ENCODE data around the gene IPO11. TPM values are rescaled to one million over a fixed set of nuclear protein-coding genes. Genes with fewer than 3 reads are reported as not detected.
A peak's percentile ranks its signal among the peaks of the same experiment; 100 is the strongest.
"Not testable (repeated sequence)": the region's sequence is repeated elsewhere in the genome, so short reads cannot be mapped to it uniquely, and the experiment has no call there.

IPO11 gene
- total and polyA plus RNA-seq, 7 experiments from 2014 or later: 5.9 to 29.0 (median 23.2) TPM

- Histone ChIP-seq H3K27ac (ENCODE audit: low read depth, low read length) (no peak overlapping the region), H3K27me3 (ENCODE audit: control insufficient read depth in 2 of 2, insufficient read depth in 2 of 2, low read length in 2 of 2) (no peaks in the 10 kb centered on the region), H3K36me3 (ENCODE audit: control insufficient read depth in 2 of 3, insufficient read depth in 3 of 3, low read length in 3 of 3) (no peaks in the 10 kb centered on the region), H3K4me1 (ENCODE audit: control insufficient read depth in 2 of 2, insufficient read depth in 2 of 2, low read length in 2 of 2) (no peaks in the 10 kb centered on the region), H3K9me3 (ENCODE audit: control insufficient read depth in 2 of 3, low read length in 3 of 3) (no peaks in the 10 kb centered on the region), H3K4me3 (ENCODE audit: low read length) (no peak overlapping the region)
- Mint-ChIP-seq H3K4me3 (no peak overlapping the region), H3K27ac (no peak overlapping the region), H3K27me3 (no peaks in the 10 kb centered on the region), H3K9me3 (peaks cover 0 to 2% (median 0%) of the 10 kb centered on the region in 11 donors), H3K36me3 (peaks cover under 1 to 46% (median 31%) of the 10 kb centered on the region in 5 donors), H3K4me1 (peaks cover 0 to 2% (median 0%) of the 10 kb centered on the region in 7 donors)
- ATAC-seq (no peak), DNase-seq (no peak)
- intact Hi-C loops (cut with micrococcal nuclease): no loop called here
- ChIA-PET POLR2A (no interaction called here), CTCF (no interaction called here)
Observed at GRCh38 chr5:62514510-62515119, 102.1 kb downstream of the IPO11 start.

- POLR2A ChIA-PET; H3K27ac ChIP-seq (ENCODE audit: low read depth, low read length); H3K4me3 ChIP-seq (ENCODE audit: low read length); ATAC-seq; H3K4me1 Mint-ChIP-seq; H3K27ac Mint-ChIP-seq; CTCF ChIA-PET; H3K4me1 ChIP-seq (ENCODE audit: control insufficient read depth in 2 of 2, insufficient read depth in 2 of 2, low read length in 2 of 2); intact Hi-C loops (cut with micrococcal nuclease); H3K36me3 ChIP-seq (ENCODE audit: control insufficient read depth in 2 of 3, insufficient read depth in 3 of 3, low read length in 3 of 3); H3K27me3 Mint-ChIP-seq; H3K4me3 Mint-ChIP-seq; DNase-seq; H3K9me3 ChIP-seq (ENCODE audit: control insufficient read depth in 2 of 3, low read length in 3 of 3); H3K9me3 Mint-ChIP-seq; H3K27me3 ChIP-seq (ENCODE audit: control insufficient read depth in 2 of 2, insufficient read depth in 2 of 2, low read length in 2 of 2): not testable (repeated sequence)
- H3K36me3 Mint-ChIP-seq: peaks cover 0 to 78% (median 46%) of the 10 kb centered on the region in 5 donors
Observed at GRCh38 chr5:62520812-62521211, 108.2 kb downstream of the IPO11 start.

DNA sequence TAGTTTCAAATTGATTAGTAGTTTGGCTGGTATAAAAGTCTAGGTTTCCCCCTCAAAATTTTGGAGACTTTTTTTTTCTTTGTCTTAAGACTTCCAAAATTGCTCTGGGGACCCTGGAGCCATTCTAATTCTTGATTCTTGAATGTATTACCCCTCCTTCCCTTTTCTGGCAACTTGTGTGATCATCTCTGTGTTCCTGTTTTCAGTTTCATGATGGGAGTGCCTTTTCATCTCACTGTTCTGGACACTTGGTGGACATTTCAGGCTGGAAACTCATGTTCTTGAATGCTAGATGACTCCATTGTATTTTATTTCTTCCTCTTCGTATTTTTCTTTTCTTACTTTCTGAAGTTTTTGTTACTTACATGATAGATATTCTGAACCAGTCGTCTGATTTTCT lies 108.8 kb downstream of the IPO11 start:
- ATAC-seq (peak; percentile 46), DNase-seq (no peak)
- H3K36me3 Mint-ChIP-seq: peaks cover 0 to 78% (median 44%) of the 10 kb centered on the region in 5 donors

GRCh38 chr5:62522811-62523210 lies 110.2 kb downstream of the IPO11 start:
- no peak overlapping the region for H3K27ac Mint-ChIP-seq
- ChIA-PET POLR2A (no interaction called here), CTCF (no interaction called here)

More for the DNA sequence above, 108.8 kb downstream of the IPO11 start:
- peaks cover 0 to 2% (median 0%) of the 10 kb centered on the region in 11 donors for H3K9me3 Mint-ChIP-seq
- ChIA-PET CTCF (no interaction called here), POLR2A (no interaction called here)
- Histone ChIP-seq H3K27ac (ENCODE audit: low read depth, low read length) (no peak overlapping the region), H3K27me3 (ENCODE audit: control insufficient read depth in 2 of 2, insufficient read depth in 2 of 2, low read length in 2 of 2) (no peaks in the 10 kb centered on the region), H3K9me3 (ENCODE audit: control insufficient read depth in 2 of 3, low read length in 3 of 3) (no peaks in the 10 kb centered on the region), H3K4me3 (ENCODE audit: low read length) (no peak overlapping the region), H3K4me1 (ENCODE audit: control insufficient read depth in 2 of 2, insufficient read depth in 2 of 2, low read length in 2 of 2) (no peaks in the 10 kb centered on the region), H3K36me3 (ENCODE audit: control insufficient read depth in 2 of 3, insufficient read depth in 3 of 3, low read length in 3 of 3) (peaks cover 0 to 2% (median 0%) of the 10 kb centered on the region in 3 experiments)
- H3K4me3 Mint-ChIP-seq: no peak overlapping the region
- H3K27ac Mint-ChIP-seq: peak overlapping the region in 1 of 9 donors; percentile 57
- H3K27me3 Mint-ChIP-seq: no peaks in the 10 kb centered on the region
- peaks cover 0 to 6% (median 0%) of the 10 kb centered on the region in 7 donors for H3K4me1 Mint-ChIP-seq
- intact Hi-C loops (cut with micrococcal nuclease): no loop called here

DNA sequence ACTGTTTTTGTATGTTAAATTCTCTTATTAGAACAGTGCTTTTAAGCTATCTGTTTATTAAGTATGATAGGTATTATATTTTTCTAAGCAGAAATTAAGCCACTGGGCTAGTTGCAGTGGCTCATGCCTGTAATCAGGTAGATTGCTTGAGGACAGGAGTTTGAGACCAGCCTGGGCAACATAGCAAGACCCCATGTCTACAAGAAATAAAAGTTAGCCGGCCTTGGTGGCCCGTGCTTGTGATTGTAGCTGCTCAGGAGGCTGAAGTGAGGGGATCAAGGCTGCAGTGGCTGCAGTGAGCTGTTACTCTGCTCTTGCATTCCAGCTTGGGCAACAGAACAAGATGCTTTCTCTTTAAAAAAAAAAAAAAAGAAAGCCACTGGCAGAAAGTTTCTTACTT lies 121.0 kb downstream of the IPO11 start:
- H3K27ac ChIP-seq (ENCODE audit: low read depth, low read length): no peak overlapping the region
- ChIA-PET CTCF (no interaction called here), POLR2A (no interaction called here)
- Mint-ChIP-seq H3K27ac (no peak overlapping the region), H3K36me3 (peaks cover 8 to 33% (median 28%) of the 10 kb centered on the region in 5 donors), H3K27me3 (no peaks in the 10 kb centered on the region), H3K4me1 (peaks cover 0 to 4% (median 0%) of the 10 kb centered on the region in 7 donors), H3K9me3 (peaks cover 0 to 2% (median 0%) of the 10 kb centered on the region in 11 donors), H3K4me3 (no peak overlapping the region)
- DNase-seq (no peak), ATAC-seq (no peak)
- H3K36me3 ChIP-seq (ENCODE audit: control insufficient read depth in 2 of 3, insufficient read depth in 3 of 3, low read length in 3 of 3): peaks cover 0 to 11% (median 2%) of the 10 kb centered on the region in 3 experiments
- H3K9me3 ChIP-seq (ENCODE audit: control insufficient read depth in 2 of 3, low read length in 3 of 3): no peaks in the 10 kb centered on the region
- H3K4me3 ChIP-seq (ENCODE audit: low read length): no peak overlapping the region
- intact Hi-C loops (cut with micrococcal nuclease): no loop called here
- no peaks in the 10 kb centered on the region for H3K4me1 ChIP-seq (ENCODE audit: control insufficient read depth in 2 of 2, insufficient read depth in 2 of 2, low read length in 2 of 2)
- H3K27me3 ChIP-seq (ENCODE audit: control insufficient read depth in 2 of 2, insufficient read depth in 2 of 2, low read length in 2 of 2): no peaks in the 10 kb centered on the region

More at GRCh38 chr5:62522811-62523210, 110.2 kb downstream of the IPO11 start:
- H3K4me3 ChIP-seq (ENCODE audit: low read length): no peak overlapping the region
- DNase-seq: no peak
- Mint-ChIP-seq H3K27me3 (no peaks in the 10 kb centered on the region), H3K9me3 (peaks cover 0 to 2% (median 0%) of the 10 kb centered on the region in 11 donors), H3K4me1 (peaks cover 0 to 6% (median 0%) of the 10 kb centered on the region in 7 donors), H3K36me3 (peaks cover 0 to 70% (median 36%) of the 10 kb centered on the region in 5 donors), H3K4me3 (no peak overlapping the region)
- no peaks in the 10 kb centered on the region for H3K4me1 ChIP-seq (ENCODE audit: control insufficient read depth in 2 of 2, insufficient read depth in 2 of 2, low read length in 2 of 2)
- no peak for ATAC-seq
- H3K27me3 ChIP-seq (ENCODE audit: control insufficient read depth in 2 of 2, insufficient read depth in 2 of 2, low read length in 2 of 2): no peaks in the 10 kb centered on the region
- no peaks in the 10 kb centered on the region for H3K9me3 ChIP-seq (ENCODE audit: control insufficient read depth in 2 of 3, low read length in 3 of 3)
- H3K27ac ChIP-seq (ENCODE audit: low read depth, low read length): no peak overlapping the region
- peaks cover 0 to 2% (median 0%) of the 10 kb centered on the region in 3 experiments for H3K36me3 ChIP-seq (ENCODE audit: control insufficient read depth in 2 of 3, insufficient read depth in 3 of 3, low read length in 3 of 3)
- intact Hi-C loops (cut with micrococcal nuclease): no loop called here

DNA sequence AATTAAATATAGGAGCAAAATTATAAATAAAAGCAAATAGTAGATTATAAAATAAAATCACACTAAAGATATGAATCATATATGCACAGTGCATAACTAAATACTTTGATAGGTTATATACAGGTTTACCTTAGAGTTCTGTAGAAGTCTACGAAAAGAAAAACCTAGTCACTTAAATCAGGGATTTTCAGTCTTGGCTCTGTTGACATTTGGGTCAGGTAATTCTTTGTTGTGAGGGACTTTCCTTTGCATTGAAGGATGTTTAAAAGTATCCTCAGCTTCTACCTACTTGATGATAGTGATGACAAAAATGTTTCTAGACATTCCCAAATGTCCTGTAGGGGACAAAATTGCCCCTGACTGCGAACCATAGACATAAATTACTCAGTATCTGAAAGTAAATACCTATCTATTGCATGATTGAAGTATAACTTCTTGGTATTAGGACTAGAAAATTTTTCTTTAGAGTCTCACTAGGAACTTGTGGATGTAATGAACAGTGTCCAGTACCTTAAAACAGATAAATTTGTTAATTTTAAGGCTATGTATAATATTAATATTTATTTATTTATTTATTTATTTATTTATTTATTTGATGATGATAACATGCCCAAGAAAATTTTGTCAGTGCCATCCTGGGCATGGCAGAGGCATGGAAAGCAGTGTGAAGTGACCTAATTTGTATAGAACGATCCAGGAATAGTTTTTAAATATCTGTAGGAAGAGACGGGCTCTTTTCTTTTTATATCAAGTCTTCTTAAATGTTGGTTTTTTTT lies 122.1 kb downstream of the IPO11 start:
- H3K9me3 Mint-ChIP-seq: peaks cover 0 to 4% (median 0%) of the 10 kb centered on the region in 11 donors
- no peak overlapping the region for H3K27ac ChIP-seq (ENCODE audit: low read depth, low read length)
- CTCF ChIA-PET: no interaction called here
- peaks cover 0 to 11% (median 6%) of the 10 kb centered on the region in 3 experiments for H3K36me3 ChIP-seq (ENCODE audit: control insufficient read depth in 2 of 3, insufficient read depth in 3 of 3, low read length in 3 of 3)
- H3K4me3 Mint-ChIP-seq: no peak overlapping the region
- ATAC-seq (no peak), DNase-seq (no peak)
- intact Hi-C loops (cut with micrococcal nuclease): no loop called here
- peaks cover 0 to 7% (median 0%) of the 10 kb centered on the region in 7 donors for H3K4me1 Mint-ChIP-seq
- H3K27ac Mint-ChIP-seq: no peak overlapping the region
- peaks cover 10 to 41% (median 31%) of the 10 kb centered on the region in 5 donors for H3K36me3 Mint-ChIP-seq
- POLR2A ChIA-PET: no interaction called here
- H3K4me3 ChIP-seq (ENCODE audit: low read length): no peak overlapping the region
- H3K4me1 ChIP-seq (ENCODE audit: control insufficient read depth in 2 of 2, insufficient read depth in 2 of 2, low read length in 2 of 2): no peaks in the 10 kb centered on the region
- no peaks in the 10 kb centered on the region for H3K27me3 Mint-ChIP-seq
- H3K27me3 ChIP-seq (ENCODE audit: control insufficient read depth in 2 of 2, insufficient read depth in 2 of 2, low read length in 2 of 2): no peaks in the 10 kb centered on the region
- no peaks in the 10 kb centered on the region for H3K9me3 ChIP-seq (ENCODE audit: control insufficient read depth in 2 of 3, low read length in 3 of 3)
